ENCODE results near the gene CADPS. TPM values are rescaled to one million over a fixed set of nuclear protein-coding genes. Genes with fewer than 3 reads are reported as not detected.

CADPS gene
- total and polyA plus RNA-seq, 7 donors, result 1.6 to 12.5 (median 6.2) TPM; not detected in 1

GRCh38 chr3:62672270-62672987, 202.8 kb downstream of the CADPS start:
- H3K27me3 ChIP-seq, result no peaks in the 10 kb centered on the region

GRCh38 chr3:62670351-62670750, 204.9 kb downstream of the CADPS start:
- H3K27ac ChIP-seq, result no peak overlapping the region
- H3K4me1 ChIP-seq, result no peaks in the 10 kb centered on the region
- TF ChIP-seq EP300 (IDR thresholded peaks at IDR 0.05) (no peak), POLR2A (IDR thresholded peaks at IDR 0.05) (no peak), CTCF (IDR thresholded peaks at IDR 0.05) (no peak), POLR2AphosphoS5 (IDR thresholded peaks at IDR 0.05) (no peak)
- H3K36me3 ChIP-seq, result no peaks in the 10 kb centered on the region
- H3K27me3 ChIP-seq, result no peaks in the 10 kb centered on the region
- H3K4me3 ChIP-seq, result no peak overlapping the region
- intact Hi-C loops (cut with DNase I), result no loop called here
- no peaks in the 10 kb centered on the region for H3K9me3 ChIP-seq
- DNase-seq, result no peak

More at GRCh38 chr3:62672270-62672987, 202.8 kb downstream of the CADPS start:
- Histone ChIP-seq H3K4me1 (no peaks in the 10 kb centered on the region), H3K27ac (no peak overlapping the region), H3K36me3 (no peaks in the 10 kb centered on the region), H3K9me3 (no peaks in the 10 kb centered on the region), H3K4me3 (no peak overlapping the region)
- no peak for DNase-seq
- no peak for TF ChIP-seq POLR2AphosphoS5 (IDR thresholded peaks at IDR 0.05)
- TF ChIP-seq POLR2A (IDR thresholded peaks at IDR 0.05), result no peak
- TF ChIP-seq CTCF (IDR thresholded peaks at IDR 0.05), result no peak
- TF ChIP-seq EP300 (IDR thresholded peaks at IDR 0.05), result no peak
- intact Hi-C loops (cut with DNase I), result no loop called here
- WGBS, 2 donors, result 69 to 75% methylated on average over 10 of the region's 10 CpGs

- DNase-seq, result no peak
- no peak overlapping the region for H3K4me3 ChIP-seq
- no peaks in the 10 kb centered on the region for H3K9me3 ChIP-seq
- no peaks in the 10 kb centered on the region for H3K36me3 ChIP-seq
- WGBS, 2 donors, result 73 to 83% methylated on average over 1 of the region's 1 CpG
- H3K27me3 ChIP-seq, result no peaks in the 10 kb centered on the region
- no peak overlapping the region for H3K27ac ChIP-seq
- TF ChIP-seq EP300 (IDR thresholded peaks at IDR 0.05) (no peak), POLR2A (IDR thresholded peaks at IDR 0.05) (no peak), CTCF (IDR thresholded peaks at IDR 0.05) (no peak), POLR2AphosphoS5 (IDR thresholded peaks at IDR 0.05) (no peak)
- H3K4me1 ChIP-seq, result no peaks in the 10 kb centered on the region
- intact Hi-C loops (cut with DNase I), result no loop called here
These were observed 206.1 kb downstream of the CADPS start for GRCh38 chr3:62669161-62669560.

- intact Hi-C loops (cut with DNase I), result no loop called here
- no peak for DNase-seq
- Histone ChIP-seq H3K4me3 (no peak overlapping the region), H3K4me1 (no peaks in the 10 kb centered on the region), H3K27ac (no peak overlapping the region), H3K9me3 (no peaks in the 10 kb centered on the region), H3K27me3 (no peaks in the 10 kb centered on the region), H3K36me3 (no peaks in the 10 kb centered on the region)
- TF ChIP-seq EP300 (IDR thresholded peaks at IDR 0.05) (no peak), CTCF (IDR thresholded peaks at IDR 0.05) (no peak), POLR2A (IDR thresholded peaks at IDR 0.05) (no peak), POLR2AphosphoS5 (IDR thresholded peaks at IDR 0.05) (no peak)
- 74 to 77% methylated on average over 5 of the region's 5 CpGs for WGBS, 2 donors
These were observed 207.5 kb downstream of the CADPS start for GRCh38 chr3:62667714-62668113.

All from sigmoid colon (tissue), 7 donors.